ENCODE results near the gene DDX56. TPM values are rescaled to one million over a fixed set of nuclear protein-coding genes. Genes with fewer than 3 reads are reported as not detected.
"Not testable (repeated sequence)": the region's sequence is repeated elsewhere in the genome, so short reads cannot be mapped to it uniquely, and the experiment has no call there.

DDX56 gene
- polyA plus RNA-seq, 2 donors = 50.1 to 84.0 TPM

- H3K9me3 ChIP-seq (ENCODE audit: control insufficient read depth in 2 of 2, insufficient read depth in 1 of 2, low read depth in 1 of 2, low read length in 1 of 2); H3K4me1 ChIP-seq (ENCODE audit: control insufficient read depth in 2 of 2, insufficient read depth in 2 of 2, low read length in 1 of 2); H3K27ac ChIP-seq (ENCODE audit: low read depth in 2 of 2, low read length in 1 of 2); H3K36me3 ChIP-seq (ENCODE audit: control insufficient read depth in 2 of 2, insufficient read depth in 2 of 2, low read length in 1 of 2); H3K4me3 ChIP-seq (ENCODE audit: low read depth in 1 of 2, low read length in 2 of 2); H3K27me3 ChIP-seq (ENCODE audit: control insufficient read depth in 1 of 2, insufficient read depth in 2 of 2, low read length in 2 of 2): not testable (repeated sequence)
- 90 to 92% methylated on average over 8 of the region's 8 CpGs for WGBS, 2 donors
These were observed 23.5 kb upstream of the DDX56 start for GRCh38 chr7:44597181-44597580.

DNA sequence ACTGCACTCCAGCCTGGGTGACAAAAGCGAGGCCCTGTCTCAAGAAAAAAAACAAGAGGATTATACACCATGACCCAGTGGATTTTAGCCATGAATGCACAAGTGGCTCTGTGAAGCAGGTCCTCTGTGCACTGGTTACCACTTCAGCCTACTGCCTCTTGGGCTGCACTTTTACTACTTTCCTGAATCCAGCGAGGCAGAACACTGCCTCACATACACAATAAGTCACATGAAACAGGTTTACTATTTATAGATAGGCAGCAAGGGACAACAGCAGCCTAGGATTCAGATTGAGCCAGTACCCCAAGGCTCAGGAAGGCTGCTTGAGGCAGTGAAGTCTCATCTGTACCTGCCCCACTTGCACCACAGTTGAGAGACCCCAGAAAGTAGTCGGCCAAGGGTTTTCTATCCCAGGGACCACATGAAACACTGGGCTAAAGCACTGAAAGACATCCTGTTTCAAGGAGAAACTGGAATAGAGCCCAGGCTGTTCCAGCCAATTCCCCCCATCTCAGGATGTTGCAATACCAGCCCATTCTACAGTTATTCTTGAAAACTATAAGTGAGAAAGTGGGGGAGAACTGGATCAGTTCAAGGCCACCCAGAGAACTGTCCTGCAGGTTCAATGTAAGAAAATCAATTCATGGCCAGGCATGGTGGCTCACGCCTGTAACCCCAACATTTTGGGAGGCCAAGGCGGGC lies 22.4 kb upstream of the DDX56 start:
- Histone ChIP-seq H3K27ac (ENCODE audit: low read depth in 2 of 2, low read length in 1 of 2) (no peak overlapping the region), H3K27me3 (ENCODE audit: control insufficient read depth in 1 of 2, insufficient read depth in 2 of 2, low read length in 2 of 2) (no peaks in the 10 kb centered on the region), H3K4me1 (ENCODE audit: control insufficient read depth in 2 of 2, insufficient read depth in 2 of 2, low read length in 1 of 2) (no peaks in the 10 kb centered on the region), H3K4me3 (ENCODE audit: low read depth in 1 of 2, low read length in 2 of 2) (no peak overlapping the region), H3K9me3 (ENCODE audit: control insufficient read depth in 2 of 2, insufficient read depth in 1 of 2, low read depth in 1 of 2, low read length in 1 of 2) (no peaks in the 10 kb centered on the region), H3K36me3 (ENCODE audit: control insufficient read depth in 2 of 2, insufficient read depth in 2 of 2, low read length in 1 of 2) (no peaks in the 10 kb centered on the region)
- 79 to 80% methylated on average over 5 of the region's 5 CpGs for WGBS, 2 donors

DNA sequence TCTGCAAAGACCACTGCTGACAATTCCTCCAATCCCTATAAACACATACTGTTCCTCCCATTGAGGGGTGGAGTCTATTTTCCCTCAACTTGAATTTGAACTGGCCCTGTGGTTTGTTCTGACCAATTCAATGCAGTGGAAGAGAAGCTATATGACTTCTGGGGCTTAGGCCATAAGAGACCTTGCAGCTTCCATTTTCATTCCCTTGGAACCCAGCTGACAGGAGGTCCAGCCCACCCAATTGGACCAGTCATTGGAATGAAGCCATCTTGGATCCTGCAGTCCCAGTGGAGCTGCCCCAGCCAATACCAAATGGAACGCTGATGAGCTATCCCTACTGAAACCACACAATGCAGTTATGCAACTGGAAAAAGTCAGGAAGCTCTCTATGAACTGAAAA lies 17.2 kb upstream of the DDX56 start:
- H3K36me3 ChIP-seq (ENCODE audit: control insufficient read depth in 2 of 2, insufficient read depth in 2 of 2, low read length in 1 of 2) = no peaks in the 10 kb centered on the region
- H3K4me3 ChIP-seq (ENCODE audit: low read depth in 1 of 2, low read length in 2 of 2) = no peak overlapping the region
- H3K4me1 ChIP-seq (ENCODE audit: control insufficient read depth in 2 of 2, insufficient read depth in 2 of 2, low read length in 1 of 2) = no peaks in the 10 kb centered on the region
- H3K27me3 ChIP-seq (ENCODE audit: control insufficient read depth in 1 of 2, insufficient read depth in 2 of 2, low read length in 2 of 2) = no peaks in the 10 kb centered on the region
- WGBS, 2 donors = 72 to 74% methylated on average over 1 of the region's 1 CpG
- no peak overlapping the region for H3K27ac ChIP-seq (ENCODE audit: low read depth in 2 of 2, low read length in 1 of 2)
- no peaks in the 10 kb centered on the region for H3K9me3 ChIP-seq (ENCODE audit: control insufficient read depth in 2 of 2, insufficient read depth in 1 of 2, low read depth in 1 of 2, low read length in 1 of 2)

DNA sequence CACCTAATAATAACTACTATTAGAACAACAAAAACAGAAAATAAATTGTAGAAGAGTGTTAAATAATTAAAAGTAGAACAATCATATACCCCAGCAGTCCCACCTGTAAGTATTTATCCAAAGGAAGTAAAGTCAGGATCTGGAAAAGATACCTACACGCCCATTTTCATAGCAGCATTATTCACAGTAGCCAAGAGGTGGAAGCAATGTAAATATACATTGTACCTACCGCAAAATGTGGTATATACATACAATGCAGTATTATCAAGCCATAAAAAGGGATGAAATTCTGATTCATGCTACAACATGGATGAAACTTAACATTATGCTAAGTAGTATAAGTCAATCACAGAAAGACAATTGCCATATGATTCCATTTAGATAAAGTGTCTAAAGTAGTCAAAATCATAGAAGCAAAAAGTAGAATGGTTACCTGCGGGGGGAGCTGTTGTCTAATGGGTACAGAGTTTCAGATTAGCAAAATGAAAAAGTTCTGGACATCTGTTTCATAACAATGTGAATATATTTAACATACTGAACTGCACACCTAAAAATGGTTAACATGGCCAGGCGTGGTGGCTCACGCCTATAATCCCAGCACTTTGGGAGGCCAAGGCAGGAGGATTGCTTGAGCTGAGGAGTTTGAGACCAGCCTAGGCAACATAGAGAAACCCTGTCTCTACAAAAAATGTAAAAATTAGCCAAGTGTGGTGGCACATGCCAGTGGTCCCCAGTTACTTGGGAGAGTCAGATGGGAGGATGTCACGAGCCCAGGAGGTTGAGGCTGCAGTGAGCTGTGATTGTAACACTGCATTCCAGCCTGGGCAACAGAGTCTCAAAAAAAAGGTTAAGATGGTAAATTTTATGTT lies 14.4 kb upstream of the DDX56 start:
- Histone ChIP-seq H3K4me1 (ENCODE audit: control insufficient read depth in 2 of 2, insufficient read depth in 2 of 2, low read length in 1 of 2) (no peaks in the 10 kb centered on the region), H3K36me3 (ENCODE audit: control insufficient read depth in 2 of 2, insufficient read depth in 2 of 2, low read length in 1 of 2) (no peaks in the 10 kb centered on the region), H3K9me3 (ENCODE audit: control insufficient read depth in 2 of 2, insufficient read depth in 1 of 2, low read depth in 1 of 2, low read length in 1 of 2) (no peaks in the 10 kb centered on the region), H3K27me3 (ENCODE audit: control insufficient read depth in 1 of 2, insufficient read depth in 2 of 2, low read length in 2 of 2) (no peaks in the 10 kb centered on the region), H3K4me3 (ENCODE audit: low read depth in 1 of 2, low read length in 2 of 2) (no peak overlapping the region), H3K27ac (ENCODE audit: low read depth in 2 of 2, low read length in 1 of 2) (no peak overlapping the region)
- 18% methylated on average over 6 of the region's 6 CpGs for WGBS, 2 donors

DNA sequence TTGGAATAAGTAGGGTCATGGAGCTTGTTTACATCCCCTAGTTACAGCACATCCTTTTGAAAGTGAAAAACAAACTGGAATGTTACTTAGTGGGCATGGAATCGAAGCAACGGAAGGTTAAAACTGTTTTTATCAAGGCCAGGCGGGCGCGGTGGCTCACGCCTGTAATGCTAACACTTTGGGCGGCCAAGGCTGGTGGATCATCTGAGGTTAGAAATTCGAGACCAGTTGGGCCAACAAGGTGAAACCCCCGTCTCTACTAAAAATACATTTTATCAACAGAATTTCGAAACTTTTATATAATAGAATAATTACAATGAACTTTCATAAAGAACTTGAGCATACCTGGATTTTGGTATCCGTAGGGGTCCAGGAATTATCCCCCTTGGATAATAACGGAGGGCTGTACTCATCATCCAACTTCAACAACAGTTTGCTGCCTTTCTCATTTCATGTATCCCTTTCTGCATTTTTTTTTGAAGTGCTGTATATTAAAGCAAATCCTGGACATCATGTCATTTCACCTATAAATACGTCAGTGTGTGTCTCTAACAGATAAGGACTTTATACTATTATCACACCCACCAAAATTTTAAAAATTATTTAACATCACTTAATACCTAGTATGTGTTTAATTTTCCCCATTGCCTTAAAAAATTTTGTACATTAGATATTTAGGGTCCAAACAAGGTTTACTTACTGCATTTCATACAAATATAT lies 9.6 kb upstream of the DDX56 start:
- WGBS, 2 donors = 87 to 91% methylated on average over 13 of the region's 13 CpGs
- no peaks in the 10 kb centered on the region for H3K27me3 ChIP-seq (ENCODE audit: control insufficient read depth in 1 of 2, insufficient read depth in 2 of 2, low read length in 2 of 2)
- peak overlapping the region; percentile 65 to 74 for H3K4me3 ChIP-seq (ENCODE audit: low read depth in 1 of 2, low read length in 2 of 2)
- no peaks in the 10 kb centered on the region for H3K9me3 ChIP-seq (ENCODE audit: control insufficient read depth in 2 of 2, insufficient read depth in 1 of 2, low read depth in 1 of 2, low read length in 1 of 2)
- peaks cover 3 to 4% of the 10 kb centered on the region in 2 donors for H3K4me1 ChIP-seq (ENCODE audit: control insufficient read depth in 2 of 2, insufficient read depth in 2 of 2, low read length in 1 of 2)
- H3K36me3 ChIP-seq (ENCODE audit: control insufficient read depth in 2 of 2, insufficient read depth in 2 of 2, low read length in 1 of 2) = peaks cover 5 to 9% of the 10 kb centered on the region in 2 donors
- peak overlapping the region; percentile 99 for H3K27ac ChIP-seq (ENCODE audit: low read depth in 2 of 2, low read length in 1 of 2)

DNA sequence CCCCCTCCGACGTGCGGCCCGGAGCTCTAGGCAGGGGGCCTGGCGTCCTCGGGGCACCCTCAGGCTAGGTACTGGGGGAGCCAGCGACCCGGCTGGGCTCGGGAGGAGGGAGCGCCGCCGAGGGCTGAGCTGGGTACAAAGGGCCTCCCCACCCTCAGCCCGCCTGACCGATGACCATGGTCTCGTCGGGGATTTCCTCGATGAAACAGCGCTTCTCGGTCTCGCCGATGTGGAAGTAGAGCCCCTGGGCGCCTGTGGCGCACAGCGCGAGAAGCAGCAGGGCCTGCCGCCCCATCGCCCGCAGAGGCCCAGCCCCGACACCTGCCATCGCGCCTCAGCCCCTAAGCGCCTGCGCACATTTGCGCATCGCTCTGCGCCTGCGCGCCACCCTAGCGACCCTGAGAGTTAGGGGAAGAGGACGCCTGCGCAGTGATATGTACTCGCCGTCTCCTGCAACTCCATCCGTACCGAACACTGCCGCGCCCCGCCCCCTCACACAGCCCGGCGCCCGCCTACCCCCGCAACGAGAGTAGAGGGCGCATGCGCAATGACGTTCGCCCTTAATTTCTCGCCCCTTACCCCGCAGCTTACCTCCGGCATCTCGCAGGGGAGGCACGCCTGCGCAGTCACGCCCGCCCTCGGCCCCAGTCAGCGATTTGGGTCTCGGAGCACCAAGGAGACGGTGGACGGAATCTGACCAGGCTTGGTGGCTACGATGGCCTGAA lies 8.3 kb upstream of the DDX56 start, which contains the start of gene TMED4:
TSS of gene TMED4 (minus strand) at position 353 of the 725 bp plus-strand sequence. CDS start at position 328, 25 bp downstream.
- peak within 1 kb of the TSS; percentile 99 for H3K27ac ChIP-seq (ENCODE audit: low read depth in 2 of 2, low read length in 1 of 2)
- WGBS, 2 donors = 0% methylated on average over 63 to 71 of the region's 71 CpGs
- H3K27me3 ChIP-seq (ENCODE audit: control insufficient read depth in 1 of 2, insufficient read depth in 2 of 2, low read length in 2 of 2) = no peaks in the 10 kb centered on the region
- peaks cover 3 to 4% of the 10 kb centered on the region in 2 donors for H3K4me1 ChIP-seq (ENCODE audit: control insufficient read depth in 2 of 2, insufficient read depth in 2 of 2, low read length in 1 of 2)
- peak within 1 kb of the TSS; percentile 65 to 74 for H3K4me3 ChIP-seq (ENCODE audit: low read depth in 1 of 2, low read length in 2 of 2)
- H3K36me3 ChIP-seq (ENCODE audit: control insufficient read depth in 2 of 2, insufficient read depth in 2 of 2, low read length in 1 of 2) = peaks cover 5 to 9% of the 10 kb centered on the region in 2 donors
- H3K9me3 ChIP-seq (ENCODE audit: control insufficient read depth in 2 of 2, insufficient read depth in 1 of 2, low read depth in 1 of 2, low read length in 1 of 2) = no peaks in the 10 kb centered on the region

- H3K27me3 ChIP-seq (ENCODE audit: control insufficient read depth in 1 of 2, insufficient read depth in 2 of 2, low read length in 2 of 2) = no peaks in the 10 kb centered on the region
- peak overlapping the region; percentile 65 to 74 for H3K4me3 ChIP-seq (ENCODE audit: low read depth in 1 of 2, low read length in 2 of 2)
- WGBS, 2 donors = 14 to 16% methylated on average over 29 to 30 of the region's 30 CpGs
- H3K36me3 ChIP-seq (ENCODE audit: control insufficient read depth in 2 of 2, insufficient read depth in 2 of 2, low read length in 1 of 2) = peaks cover 5 to 9% of the 10 kb centered on the region in 2 donors
- no peaks in the 10 kb centered on the region for H3K9me3 ChIP-seq (ENCODE audit: control insufficient read depth in 2 of 2, insufficient read depth in 1 of 2, low read depth in 1 of 2, low read length in 1 of 2)
- peak overlapping the region; percentile 61 to 99 for H3K27ac ChIP-seq (ENCODE audit: low read depth in 2 of 2, low read length in 1 of 2)
- H3K4me1 ChIP-seq (ENCODE audit: control insufficient read depth in 2 of 2, insufficient read depth in 2 of 2, low read length in 1 of 2) = peaks cover 3 to 4% of the 10 kb centered on the region in 2 donors
These were observed 7.5 kb upstream of the DDX56 start for GRCh38 chr7:44580945-44581878.

GRCh38 chr7:44576228-44576627 lies 2.5 kb upstream of the DDX56 start:
- H3K36me3 ChIP-seq (ENCODE audit: control insufficient read depth in 2 of 2, insufficient read depth in 2 of 2, low read length in 1 of 2) = peaks cover 15 to 16% of the 10 kb centered on the region in 2 donors
- H3K27me3 ChIP-seq (ENCODE audit: control insufficient read depth in 1 of 2, insufficient read depth in 2 of 2, low read length in 2 of 2) = no peaks in the 10 kb centered on the region
- no peaks in the 10 kb centered on the region for H3K9me3 ChIP-seq (ENCODE audit: control insufficient read depth in 2 of 2, insufficient read depth in 1 of 2, low read depth in 1 of 2, low read length in 1 of 2)
- WGBS, 2 donors = 75 to 81% methylated on average over 2 of the region's 2 CpGs
- H3K27ac ChIP-seq (ENCODE audit: low read depth in 2 of 2, low read length in 1 of 2) = no peak overlapping the region
- peaks cover 10 to 11% of the 10 kb centered on the region in 2 donors for H3K4me1 ChIP-seq (ENCODE audit: control insufficient read depth in 2 of 2, insufficient read depth in 2 of 2, low read length in 1 of 2)
- H3K4me3 ChIP-seq (ENCODE audit: low read depth in 1 of 2, low read length in 2 of 2) = no peak overlapping the region
